Measurements from ENCODE around the gene OR10T2. TPM values are rescaled to one million over a fixed set of nuclear protein-coding genes. Genes with fewer than 3 reads are reported as not detected.

OR10T2 gene
- total RNA-seq, 1 experiment from 2014 or later, result not detected

- Mint-ChIP-seq H3K27ac (ENCODE audit: unreplicated experiment) (no peak overlapping the region), H3K4me1 (ENCODE audit: low read depth, unreplicated experiment) (no peaks in the 10 kb centered on the region), H3K27me3 (ENCODE audit: insufficient read depth, unreplicated experiment) (peaks cover 3% of the 10 kb centered on the region), H3K36me3 (ENCODE audit: insufficient read depth, unreplicated experiment) (no peaks in the 10 kb centered on the region), H3K9me3 (ENCODE audit: unreplicated experiment) (no peaks in the 10 kb centered on the region), H3K4me3 (ENCODE audit: unreplicated experiment) (no peak overlapping the region)
- no peaks in the 10 kb centered on the region for H3K4me1 ChIP-seq
- no peak for DNase-seq
- no TSS peak for BruUV-seq (replicated peaks)
- ChIA-PET CTCF (no interaction called here), POLR2A (no interaction called here)
- H3K27me3 ChIP-seq (replicated peaks; ENCODE audit: control insufficient read depth, insufficient read depth, low read length), result no peaks in the 10 kb centered on the region
- H3K9me3 ChIP-seq, result no peaks in the 10 kb centered on the region
- H3K4me3 ChIP-seq (ENCODE audit: low read depth, low read length), result no peak overlapping the region
- H3K36me3 ChIP-seq (ENCODE audit: control insufficient read depth, insufficient read depth, low read length), result no peaks in the 10 kb centered on the region
- no peak for TF ChIP-seq CTCF (IDR thresholded peaks at IDR 0.05; ENCODE audit: insufficient read depth in 1 of 2, low read depth in 1 of 2, low read length in 1 of 2, severe bottlenecking in 1 of 2, unreplicated experiment in 1 of 2)
- intact Hi-C loops (cut with micrococcal nuclease; ENCODE audit: unreplicated experiment), result no loop called here
These were observed 1.6 kb upstream of the OR10T2 start for GRCh38 chr1:158400871-158401270.

GRCh38 chr1:158396646-158397045, 2.6 kb downstream of the OR10T2 start:
- no peak overlapping the region for H3K27ac Mint-ChIP-seq (ENCODE audit: unreplicated experiment)
- Histone ChIP-seq H3K4me3 (ENCODE audit: low read depth, low read length) (no peak overlapping the region), H3K36me3 (ENCODE audit: control insufficient read depth, insufficient read depth, low read length) (no peaks in the 10 kb centered on the region), H3K4me1 (no peaks in the 10 kb centered on the region), H3K27me3 (replicated peaks; ENCODE audit: control insufficient read depth, insufficient read depth, low read length) (no peaks in the 10 kb centered on the region), H3K9me3 (no peaks in the 10 kb centered on the region)
- H3K4me3 Mint-ChIP-seq (ENCODE audit: unreplicated experiment), result no peak overlapping the region
- DNase-seq, result no peak
- H3K4me1 Mint-ChIP-seq (ENCODE audit: low read depth, unreplicated experiment), result no peaks in the 10 kb centered on the region
- no TSS peak for BruUV-seq (replicated peaks)
- intact Hi-C loops (cut with micrococcal nuclease; ENCODE audit: unreplicated experiment), result no loop called here
- H3K9me3 Mint-ChIP-seq (ENCODE audit: unreplicated experiment), result no peaks in the 10 kb centered on the region
- no peak for TF ChIP-seq CTCF (IDR thresholded peaks at IDR 0.05; ENCODE audit: insufficient read depth in 1 of 2, low read depth in 1 of 2, low read length in 1 of 2, severe bottlenecking in 1 of 2, unreplicated experiment in 1 of 2)
- no peaks in the 10 kb centered on the region for H3K36me3 Mint-ChIP-seq (ENCODE audit: insufficient read depth, unreplicated experiment)
- no peaks in the 10 kb centered on the region for H3K27me3 Mint-ChIP-seq (ENCODE audit: insufficient read depth, unreplicated experiment)
- ChIA-PET POLR2A (no interaction called here), CTCF (no interaction called here)

- ChIA-PET CTCF (no interaction called here), POLR2A (no interaction called here)
- no peaks in the 10 kb centered on the region for H3K9me3 Mint-ChIP-seq (ENCODE audit: unreplicated experiment)
- DNase-seq, result no peak
- H3K27me3 Mint-ChIP-seq (ENCODE audit: insufficient read depth, unreplicated experiment), result no peaks in the 10 kb centered on the region
- BruUV-seq (replicated peaks), result no TSS peak
- TF ChIP-seq CTCF (IDR thresholded peaks at IDR 0.05; ENCODE audit: insufficient read depth in 1 of 2, low read depth in 1 of 2, low read length in 1 of 2, severe bottlenecking in 1 of 2, unreplicated experiment in 1 of 2), result no peak
- no peak overlapping the region for H3K27ac Mint-ChIP-seq (ENCODE audit: unreplicated experiment)
- no peaks in the 10 kb centered on the region for H3K4me1 Mint-ChIP-seq (ENCODE audit: low read depth, unreplicated experiment)
- intact Hi-C loops (cut with micrococcal nuclease; ENCODE audit: unreplicated experiment), result no loop called here
- no peaks in the 10 kb centered on the region for H3K9me3 ChIP-seq
- H3K4me3 ChIP-seq (ENCODE audit: low read depth, low read length), result no peak overlapping the region
- no peaks in the 10 kb centered on the region for H3K27me3 ChIP-seq (replicated peaks; ENCODE audit: control insufficient read depth, insufficient read depth, low read length)
- H3K4me3 Mint-ChIP-seq (ENCODE audit: unreplicated experiment), result no peak overlapping the region
- H3K4me1 ChIP-seq, result no peaks in the 10 kb centered on the region
- H3K36me3 ChIP-seq (ENCODE audit: control insufficient read depth, insufficient read depth, low read length), result no peaks in the 10 kb centered on the region
- H3K36me3 Mint-ChIP-seq (ENCODE audit: insufficient read depth, unreplicated experiment), result no peaks in the 10 kb centered on the region
These were observed 5.8 kb downstream of the OR10T2 start for GRCh38 chr1:158393476-158393875.

Measured in Caco-2 (cell line).